ENCODE results near the gene MTARC2. TPM values are rescaled to one million over a fixed set of nuclear protein-coding genes. Genes with fewer than 3 reads are reported as not detected.
A peak's percentile ranks its signal among the peaks of the same experiment; 100 is the strongest.

Gene MTARC2
- total RNA-seq, 1 donor from 2014 or later, result not detected

DNA sequence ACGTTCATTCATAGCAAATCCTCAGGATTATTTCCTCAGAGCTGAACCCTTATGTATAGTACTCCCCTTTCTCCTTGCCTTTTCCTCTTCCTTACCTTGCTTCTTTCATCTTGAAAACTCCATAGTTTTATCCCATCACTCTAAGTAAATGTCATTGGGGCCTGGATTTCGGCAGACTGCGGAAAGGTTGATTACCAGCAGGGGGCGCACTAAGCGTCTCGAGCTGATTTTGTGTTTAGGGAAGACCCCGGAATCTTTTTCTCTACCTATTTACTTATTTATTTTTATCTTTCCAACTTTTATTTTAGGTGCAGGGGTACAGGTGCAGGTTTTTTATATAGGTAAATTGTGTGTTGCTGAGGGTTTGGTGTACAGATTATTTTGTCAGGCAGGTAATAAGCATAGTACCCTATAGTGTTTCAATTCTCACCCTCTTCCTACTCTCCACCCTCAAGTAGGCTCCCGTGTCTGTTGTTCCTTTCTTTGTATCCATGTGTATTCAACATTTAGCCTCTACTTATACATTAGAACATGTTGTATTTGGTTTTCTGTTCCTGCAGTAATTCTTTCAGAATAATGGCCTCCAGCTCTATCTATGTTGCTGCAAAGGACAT lies 27.2 kb downstream of the MTARC2 start:
- no peaks in the 10 kb centered on the region for H3K9me3 ChIP-seq (ENCODE audit: low read depth)
- H3K4me1 Mint-ChIP-seq, result no peaks in the 10 kb centered on the region
- no peaks in the 10 kb centered on the region for H3K27me3 ChIP-seq
- H3K4me1 ChIP-seq, result no peaks in the 10 kb centered on the region
- no peak overlapping the region for H3K27ac ChIP-seq
- H3K4me3 Mint-ChIP-seq, result no peak overlapping the region
- H3K36me3 ChIP-seq, result no peaks in the 10 kb centered on the region
- no peak overlapping the region for H3K27ac Mint-ChIP-seq
- H3K4me3 ChIP-seq, result no peak overlapping the region
- no peaks in the 10 kb centered on the region for H3K79me2 ChIP-seq (ENCODE audit: low read depth)
- no peak overlapping the region for H3K4me2 ChIP-seq
- no peaks in the 10 kb centered on the region for H3K27me3 Mint-ChIP-seq (ENCODE audit: insufficient read depth, low read depth)
- no peaks in the 10 kb centered on the region for H4K20me1 ChIP-seq (ENCODE audit: low read depth)
- peak; percentile 59 for DNase-seq (ENCODE audit: low spot score)
- H3K36me3 Mint-ChIP-seq, result no peaks in the 10 kb centered on the region
- H2AFZ ChIP-seq (replicated peaks), result no peak overlapping the region
- no peak for TF ChIP-seq EZH2 (IDR thresholded peaks at IDR 0.05)
- TF ChIP-seq, protein P1, sequence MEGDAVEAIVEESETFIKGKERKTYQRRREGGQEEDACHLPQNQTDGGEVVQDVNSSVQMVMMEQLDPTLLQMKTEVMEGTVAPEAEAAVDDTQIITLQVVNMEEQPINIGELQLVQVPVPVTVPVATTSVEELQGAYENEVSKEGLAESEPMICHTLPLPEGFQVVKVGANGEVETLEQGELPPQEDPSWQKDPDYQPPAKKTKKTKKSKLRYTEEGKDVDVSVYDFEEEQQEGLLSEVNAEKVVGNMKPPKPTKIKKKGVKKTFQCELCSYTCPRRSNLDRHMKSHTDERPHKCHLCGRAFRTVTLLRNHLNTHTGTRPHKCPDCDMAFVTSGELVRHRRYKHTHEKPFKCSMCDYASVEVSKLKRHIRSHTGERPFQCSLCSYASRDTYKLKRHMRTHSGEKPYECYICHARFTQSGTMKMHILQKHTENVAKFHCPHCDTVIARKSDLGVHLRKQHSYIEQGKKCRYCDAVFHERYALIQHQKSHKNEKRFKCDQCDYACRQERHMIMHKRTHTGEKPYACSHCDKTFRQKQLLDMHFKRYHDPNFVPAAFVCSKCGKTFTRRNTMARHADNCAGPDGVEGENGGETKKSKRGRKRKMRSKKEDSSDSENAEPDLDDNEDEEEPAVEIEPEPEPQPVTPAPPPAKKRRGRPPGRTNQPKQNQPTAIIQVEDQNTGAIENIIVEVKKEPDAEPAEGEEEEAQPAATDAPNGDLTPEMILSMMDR (IDR thresholded peaks at IDR 0.05), result peak; percentile 91
- H3K9me3 Mint-ChIP-seq, result no peaks in the 10 kb centered on the region
- no peak overlapping the region for H3K9ac ChIP-seq
- no peaks in the 10 kb centered on the region for H3F3A ChIP-seq (ENCODE audit: low read depth)

DNA sequence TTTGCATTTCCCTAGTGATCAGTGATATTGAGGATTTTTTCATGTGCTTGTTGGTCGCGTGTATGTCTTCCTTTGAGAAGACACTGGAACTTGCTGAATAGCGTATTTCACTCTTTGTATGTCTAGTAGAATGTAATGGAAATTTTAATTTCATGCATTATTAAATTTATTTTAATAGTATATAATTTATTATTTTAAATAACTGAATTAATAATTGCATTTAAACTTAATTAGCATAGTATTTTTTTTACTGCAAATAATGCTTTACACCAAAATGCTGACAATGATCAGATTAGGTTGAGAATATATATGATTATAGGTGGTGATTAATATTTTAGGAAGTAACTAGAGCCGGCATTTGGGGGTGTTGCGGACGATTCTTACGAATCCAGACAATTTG lies 28.1 kb downstream of the MTARC2 start:
- no peaks in the 10 kb centered on the region for H3K4me1 Mint-ChIP-seq
- no peak overlapping the region for H3K27ac ChIP-seq
- no peaks in the 10 kb centered on the region for H3K36me3 Mint-ChIP-seq

DNA sequence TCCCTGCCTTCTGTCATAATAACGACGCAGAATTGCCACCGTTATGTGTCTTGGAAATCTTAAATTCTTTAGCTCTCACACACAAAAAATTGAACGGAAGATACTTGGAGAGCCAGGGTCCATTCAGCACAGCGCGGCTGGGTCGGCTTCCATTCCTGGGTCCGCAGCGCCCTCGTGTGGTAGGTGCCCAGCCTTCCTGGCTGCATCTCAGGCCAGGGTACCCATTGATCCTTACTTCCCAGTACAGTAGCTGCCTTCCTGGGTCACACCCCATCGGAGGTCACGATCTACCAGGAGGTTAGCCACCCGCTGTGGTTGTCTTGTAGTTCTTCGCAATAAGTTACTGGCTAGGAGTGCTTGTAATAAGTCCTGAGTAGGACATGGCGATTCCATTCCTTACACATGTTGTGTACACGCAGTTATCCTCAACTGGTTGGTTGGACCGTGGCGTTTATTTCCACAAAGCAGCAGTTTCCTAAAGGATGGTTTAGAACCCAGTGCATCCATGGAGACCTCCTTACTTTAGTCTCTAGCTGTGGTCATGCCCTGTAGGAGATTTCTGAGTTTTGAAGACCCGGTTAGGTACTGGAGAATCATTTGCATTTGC lies 28.7 kb downstream of the MTARC2 start:
- Histone ChIP-seq H3F3A (ENCODE audit: low read depth) (no peaks in the 10 kb centered on the region), H3K79me2 (ENCODE audit: low read depth) (no peaks in the 10 kb centered on the region), H3K36me3 (no peaks in the 10 kb centered on the region), H3K9me3 (ENCODE audit: low read depth) (no peaks in the 10 kb centered on the region), H3K4me2 (no peak overlapping the region), H3K27ac (no peak overlapping the region), H3K4me3 (no peak overlapping the region), H4K20me1 (ENCODE audit: low read depth) (no peaks in the 10 kb centered on the region), H3K4me1 (no peaks in the 10 kb centered on the region), H3K27me3 (no peaks in the 10 kb centered on the region), H2AFZ (replicated peaks) (no peak overlapping the region), H3K9ac (no peak overlapping the region)
- Mint-ChIP-seq H3K4me1 (no peaks in the 10 kb centered on the region), H3K27me3 (ENCODE audit: insufficient read depth, low read depth) (no peaks in the 10 kb centered on the region), H3K36me3 (no peaks in the 10 kb centered on the region), H3K9me3 (no peaks in the 10 kb centered on the region), H3K27ac (no peak overlapping the region), H3K4me3 (no peak overlapping the region)
- TF ChIP-seq EZH2phosphoT487 (IDR thresholded peaks at IDR 0.05) (no peak), EZH2 (IDR thresholded peaks at IDR 0.05) (no peak)
- TF ChIP-seq, protein P1 (IDR thresholded peaks at IDR 0.05), result peak; percentile 95
- DNase-seq (ENCODE audit: low spot score), result peak; percentile 87

More for the DNA sequence above, 28.1 kb downstream of the MTARC2 start:
- Histone ChIP-seq H3F3A (ENCODE audit: low read depth) (no peaks in the 10 kb centered on the region), H3K9me3 (ENCODE audit: low read depth) (no peaks in the 10 kb centered on the region), H2AFZ (replicated peaks) (no peak overlapping the region), H3K4me2 (no peak overlapping the region), H3K79me2 (ENCODE audit: low read depth) (no peaks in the 10 kb centered on the region), H3K9ac (no peak overlapping the region), H3K4me3 (no peak overlapping the region), H3K27me3 (no peaks in the 10 kb centered on the region), H3K36me3 (no peaks in the 10 kb centered on the region), H4K20me1 (ENCODE audit: low read depth) (no peaks in the 10 kb centered on the region), H3K4me1 (no peaks in the 10 kb centered on the region)
- TF ChIP-seq EZH2phosphoT487 (IDR thresholded peaks at IDR 0.05) (no peak), EZH2 (IDR thresholded peaks at IDR 0.05) (no peak)
- TF ChIP-seq, protein P1 (IDR thresholded peaks at IDR 0.05), result no peak
- no peak overlapping the region for H3K27ac Mint-ChIP-seq
- no peak overlapping the region for H3K4me3 Mint-ChIP-seq
- no peaks in the 10 kb centered on the region for H3K9me3 Mint-ChIP-seq
- DNase-seq (ENCODE audit: low spot score), result no peak
- no peaks in the 10 kb centered on the region for H3K27me3 Mint-ChIP-seq (ENCODE audit: insufficient read depth, low read depth)
